HG02973 (cell line): Measurements from ENCODE around the gene RGS10.
A peak's percentile ranks its signal among the peaks of the same experiment; 100 is the strongest.
"Not testable (repeated sequence)": the region's sequence is repeated elsewhere in the genome, so short reads cannot be mapped to it uniquely, and the experiment has no call there.

Experiments
- ATAC-seq: cut with Tn5 transposase; IDR thresholded peaks from one replicate; pipeline ENCODE4 v1.9.1; 2021; ENCODE audit warnings: moderate library complexity; ENCODE audit not compliant: unreplicated experiment

The RGS10 gene

GRCh38 chr10:119473771-119474170, 68.7 kb downstream of the RGS10 start:
- ATAC-seq, result no peak

DNA sequence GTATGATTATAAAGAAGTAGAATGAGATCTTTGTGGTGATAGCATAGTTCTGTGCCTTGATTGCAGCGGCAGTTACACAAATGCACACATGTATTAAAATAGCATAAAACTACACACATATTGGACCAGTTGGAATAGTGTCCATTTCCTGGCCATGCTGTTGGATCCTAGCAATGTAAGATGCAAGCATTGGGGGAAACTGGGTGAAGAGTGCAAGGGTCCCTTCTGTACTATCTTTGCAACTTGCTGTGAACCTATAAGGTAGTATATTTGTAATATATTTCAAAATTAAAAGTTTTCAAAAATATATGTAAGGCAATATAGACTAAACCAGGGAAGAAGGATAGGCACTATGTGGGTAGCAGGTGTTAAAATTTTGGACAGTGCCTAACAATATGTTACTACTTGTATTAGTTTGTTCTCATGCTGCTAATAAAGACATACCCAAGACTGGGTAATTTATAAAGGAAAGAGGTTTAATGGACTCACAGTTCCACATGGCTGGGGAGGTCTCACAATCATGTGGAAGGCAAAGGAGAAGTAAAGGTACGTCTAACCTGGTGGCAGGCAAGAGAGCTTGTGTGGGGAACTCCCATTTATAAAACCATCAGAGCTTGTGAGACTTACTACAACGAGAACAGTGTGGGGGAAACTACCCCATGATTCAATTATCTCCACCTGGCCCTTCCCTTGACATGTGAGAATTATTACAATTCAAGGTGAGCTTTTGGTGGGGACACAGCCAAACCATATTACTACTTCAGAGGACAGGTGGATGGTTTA, 71.4 kb downstream of the RGS10 start:
- ATAC-seq, result no peak

- ATAC-seq, result no peak
Measured at GRCh38 chr10:119469846-119470245, 72.7 kb downstream of the RGS10 start.

DNA sequence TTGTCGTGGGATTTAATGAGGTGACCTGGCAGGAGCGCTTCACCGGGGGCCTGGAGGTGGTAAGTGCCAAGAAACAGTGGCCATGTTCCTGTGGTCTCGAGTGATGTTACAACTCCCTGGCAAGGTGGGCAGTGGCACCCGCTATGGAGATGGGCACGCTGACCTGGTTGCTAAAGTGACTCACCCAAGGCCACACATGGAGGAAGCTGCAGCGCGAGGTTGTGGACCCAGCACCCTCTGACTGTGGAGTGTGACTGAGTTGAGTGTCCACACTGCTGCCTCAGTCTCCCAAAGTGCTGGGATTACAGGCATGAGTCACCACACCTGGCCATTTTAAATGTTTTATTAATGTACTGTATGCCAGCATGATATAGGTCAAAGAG, 73.2 kb downstream of the RGS10 start:
- ATAC-seq, result no peak

- no peak for ATAC-seq
Measured at GRCh38 chr10:119468542-119469324, 73.8 kb downstream of the RGS10 start.

DNA sequence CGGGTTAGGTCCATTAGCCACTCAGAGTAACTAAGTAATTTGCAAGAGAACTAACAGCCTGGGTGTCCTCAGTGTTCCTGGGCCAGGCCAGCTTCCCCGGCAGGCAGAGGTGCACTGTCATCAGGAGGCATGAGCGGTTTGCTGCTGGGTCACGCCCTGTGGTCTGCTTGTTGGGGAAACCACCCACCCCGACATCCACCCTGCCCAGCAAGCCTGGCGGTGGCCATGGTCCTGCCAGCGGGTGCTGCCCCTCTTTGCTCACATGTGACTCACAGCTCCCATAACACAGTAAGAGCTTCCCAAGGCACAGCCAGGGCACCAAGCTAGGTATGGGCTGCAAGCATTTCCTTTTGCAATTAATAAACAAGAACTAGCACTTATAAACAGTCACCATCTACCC, 75.9 kb downstream of the RGS10 start:
- no peak for ATAC-seq

DNA sequence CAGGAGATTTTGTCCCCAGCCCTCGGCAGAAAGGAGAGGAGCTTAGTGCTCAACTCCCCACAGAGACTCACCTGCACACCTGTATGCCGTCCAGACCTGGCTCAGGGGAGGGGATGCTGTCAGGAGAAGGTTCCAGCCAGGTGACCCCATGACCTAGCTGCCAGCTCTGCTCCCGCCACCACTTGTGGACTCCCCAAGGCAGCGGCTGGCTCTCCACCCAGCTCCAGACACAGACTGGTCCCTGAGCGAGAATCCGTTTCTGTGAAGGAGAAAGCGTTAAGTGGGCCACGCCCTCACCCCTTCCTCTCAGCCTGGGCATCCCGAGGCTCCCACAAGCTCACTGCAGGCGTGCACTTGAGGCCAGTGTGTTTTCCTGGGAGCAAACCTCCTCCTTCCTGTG, 76.4 kb downstream of the RGS10 start:
- ATAC-seq, result no peak

DNA sequence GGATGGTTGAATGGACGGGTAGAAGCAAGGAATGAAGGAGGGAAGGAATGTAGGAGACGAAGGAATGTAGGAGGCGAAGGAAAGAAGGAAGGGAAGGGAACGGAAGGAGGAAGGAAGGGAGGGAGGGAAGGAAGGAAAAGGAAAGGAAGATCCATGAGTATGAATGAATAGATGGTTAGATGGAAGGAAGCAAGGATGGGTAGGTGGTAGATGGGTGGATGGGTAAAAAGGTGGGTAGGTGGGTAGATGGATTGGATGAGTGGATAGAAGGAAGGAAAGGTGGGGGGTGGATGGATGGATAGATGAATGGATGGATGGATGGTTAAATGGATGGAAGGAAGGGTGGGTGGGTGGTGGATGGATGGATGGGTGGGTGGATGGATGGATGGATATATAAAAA, 77.4 kb downstream of the RGS10 start:
- ATAC-seq, result no peak

DNA sequence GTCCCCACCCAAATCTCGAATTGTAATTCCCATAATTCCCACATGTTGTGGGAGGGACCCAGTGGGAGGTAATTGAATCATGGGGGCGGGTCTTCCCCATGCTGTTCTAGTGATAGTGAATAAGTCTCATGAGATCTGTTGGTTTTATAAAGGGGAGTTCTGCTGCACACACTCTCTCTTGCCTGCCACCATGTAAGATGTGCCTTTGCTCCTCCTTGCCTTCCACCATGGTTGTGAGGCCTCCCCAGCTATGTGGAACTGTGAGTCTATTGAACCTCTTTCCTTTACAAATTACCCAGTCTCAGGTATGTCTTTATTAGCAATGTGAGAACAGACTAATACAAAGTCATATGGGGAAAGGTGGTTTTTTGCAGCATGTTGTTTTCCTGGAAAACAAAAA, 79.3 kb downstream of the RGS10 start:
- not testable (repeated sequence) for ATAC-seq

- no peak for ATAC-seq
Measured at GRCh38 chr10:119462773-119463172, 79.7 kb downstream of the RGS10 start.

GRCh38 chr10:119461923-119462322, 80.6 kb downstream of the RGS10 start:
- peak; percentile 69 for ATAC-seq

DNA sequence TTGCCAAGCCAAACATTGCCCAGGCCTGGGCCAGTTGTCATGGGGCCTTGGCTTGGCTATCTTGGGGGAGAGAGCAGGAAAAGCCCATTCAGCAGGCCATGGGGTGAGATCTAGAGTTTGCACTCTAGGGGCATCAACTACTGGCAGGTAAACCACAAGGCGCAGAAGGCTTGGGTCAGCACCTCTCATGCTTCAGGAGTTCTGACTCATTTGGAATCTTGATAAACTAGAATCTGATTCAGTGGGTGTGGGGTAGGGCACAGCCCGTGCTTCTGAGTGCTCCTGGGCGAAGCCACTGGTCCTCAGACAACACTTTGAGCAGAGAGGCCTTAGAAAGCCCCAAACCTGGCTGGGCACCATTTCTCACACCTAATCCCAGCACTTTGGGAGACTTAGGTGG, 81.1 kb downstream of the RGS10 start:
- peak; percentile 49 for ATAC-seq

- no peak for ATAC-seq
Measured at GRCh38 chr10:119460369-119461195, 81.9 kb downstream of the RGS10 start.

GRCh38 chr10:119459681-119460340, 82.7 kb downstream of the RGS10 start:
- ATAC-seq, result no peak

DNA sequence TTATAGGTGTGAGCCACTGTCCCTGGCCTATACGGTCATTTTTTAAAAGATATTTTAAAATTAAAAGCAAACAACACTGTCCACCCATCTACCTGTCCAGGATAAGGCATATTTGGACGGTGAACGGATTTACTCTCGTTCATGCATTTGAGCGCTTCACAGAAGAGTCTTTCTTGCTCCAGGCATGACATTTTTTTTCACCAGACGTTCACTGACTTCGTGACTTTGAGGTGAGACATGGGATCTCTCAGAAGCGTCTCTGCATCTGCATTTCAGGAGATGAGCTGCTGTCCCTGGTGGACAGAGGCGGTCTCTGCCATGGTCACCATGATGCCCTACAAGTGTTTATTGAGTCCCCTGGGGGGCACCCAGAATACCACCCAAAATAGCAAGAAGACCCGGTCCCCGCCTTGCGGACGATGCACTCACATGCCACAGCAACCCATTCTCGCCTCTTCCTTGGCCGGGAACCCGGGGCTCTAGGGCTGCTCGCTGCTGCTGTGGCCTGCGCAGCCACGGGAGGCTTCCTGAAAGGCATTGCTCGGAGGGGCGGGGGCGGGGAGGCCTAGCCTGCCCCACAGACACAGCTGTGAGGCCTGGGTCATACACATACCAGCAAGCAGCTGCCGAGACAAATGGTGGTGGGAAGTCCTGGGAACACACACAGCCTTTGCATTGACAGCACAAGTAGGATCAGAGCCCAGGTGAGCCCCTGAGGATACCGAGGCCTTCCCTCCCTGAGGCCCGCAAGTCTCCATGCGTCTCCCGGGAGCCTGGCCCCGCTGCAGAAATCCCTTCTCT, 84.4 kb downstream of the RGS10 start:
- no peak for ATAC-seq

- no peak for ATAC-seq
Measured at GRCh38 chr10:119456435-119456810, 86.1 kb downstream of the RGS10 start.

DNA sequence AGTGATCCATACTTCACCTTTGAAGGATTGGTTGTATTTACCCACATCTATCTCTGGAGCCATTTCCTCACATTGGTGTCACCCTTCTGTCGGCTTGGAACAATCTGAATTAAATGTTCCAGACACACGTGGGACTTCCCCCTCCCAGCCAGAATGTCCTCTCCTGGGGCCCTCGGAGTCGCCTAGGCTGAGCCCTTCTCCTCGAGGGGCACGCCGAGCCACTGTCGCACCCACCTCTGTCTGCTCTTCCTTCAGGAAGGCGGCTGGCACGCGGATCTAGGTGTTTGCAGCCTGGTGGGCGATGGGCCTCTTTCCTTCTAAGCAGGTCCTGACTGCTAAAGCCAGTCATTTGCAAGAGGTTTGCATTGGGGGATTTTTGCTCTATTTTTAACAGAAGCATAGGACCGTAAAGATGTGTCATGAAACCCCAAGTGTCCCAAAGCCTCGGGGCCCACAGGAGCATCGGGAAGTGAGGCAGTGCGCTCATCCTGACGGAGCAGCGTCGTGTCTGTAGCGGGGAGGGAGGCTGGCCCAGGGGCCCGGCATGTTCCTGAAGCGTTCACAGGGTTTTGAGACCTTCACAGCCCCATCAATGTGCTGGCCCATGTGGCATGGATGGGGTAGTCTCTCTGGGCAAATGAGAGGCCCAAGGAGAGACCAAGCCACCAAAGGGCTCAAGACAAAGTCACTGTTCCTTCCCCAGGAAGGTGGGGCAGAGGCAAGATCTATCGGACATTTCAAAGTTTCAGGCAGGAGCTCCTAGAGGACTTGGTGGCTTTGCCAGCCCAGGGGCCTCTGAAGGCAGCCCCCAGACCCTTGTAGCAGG, 86.7 kb downstream of the RGS10 start:
- ATAC-seq, result no peak

DNA sequence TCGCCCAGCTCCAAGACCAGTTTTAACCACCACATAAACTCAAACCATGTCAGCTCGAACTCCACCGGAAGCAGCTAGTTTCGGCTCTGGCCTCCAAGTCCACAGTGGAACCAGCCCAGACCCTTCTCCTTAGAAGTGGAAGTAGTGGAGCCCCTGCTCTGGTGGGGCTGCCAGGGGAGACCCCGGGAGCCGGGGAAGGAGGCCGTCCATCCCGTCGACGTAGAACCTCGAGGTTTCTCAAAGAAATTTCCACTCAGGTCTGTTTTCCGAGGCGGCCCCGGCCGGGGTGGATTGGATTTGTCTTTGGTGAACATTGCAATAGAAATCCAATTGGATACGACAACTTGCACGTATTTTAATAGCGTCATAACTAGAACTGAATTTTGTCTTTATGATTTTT, 87.5 kb downstream of the RGS10 start:
- ATAC-seq, result no peak

GRCh38 chr10:119454316-119454715, 88.2 kb downstream of the RGS10 start:
- ATAC-seq, result no peak
